HG03354 (cell line): ENCODE data around the gene NME7.
"Not testable (repeated sequence)": the region's sequence is repeated elsewhere in the genome, so short reads cannot be mapped to it uniquely, and the experiment has no call there.

ENCODE experiments used
- ATAC-seq: cut with Tn5 transposase; IDR thresholded peaks from one replicate; pipeline ENCODE4 v1.9.1; 2021; ENCODE audit warnings: mild to moderate bottlenecking; ENCODE audit not compliant: unreplicated experiment, poor library complexity, severe bottlenecking

The NME7 gene

GRCh38 chr1:169346036-169346589 is 21.5 kb downstream of the NME7 start:
- ATAC-seq, result no peak

GRCh38 chr1:169345511-169345910 is 22.1 kb downstream of the NME7 start:
- no peak for ATAC-seq

- not testable (repeated sequence) for ATAC-seq
These were observed 25.5 kb downstream of the NME7 start for GRCh38 chr1:169342096-169342495.

- no peak for ATAC-seq
These were observed 26.7 kb downstream of the NME7 start for GRCh38 chr1:169340882-169341281.

GRCh38 chr1:169339773-169340172 is 27.8 kb downstream of the NME7 start:
- ATAC-seq, result no peak

GRCh38 chr1:169338617-169339016 is 29.0 kb downstream of the NME7 start:
- ATAC-seq, result no peak

GRCh38 chr1:169336947-169337715 is 30.5 kb downstream of the NME7 start:
- not testable (repeated sequence) for ATAC-seq

- ATAC-seq, result not testable (repeated sequence)
These were observed 32.9 kb downstream of the NME7 start for GRCh38 chr1:169334727-169335126.

GRCh38 chr1:169330927-169331326 is 36.7 kb downstream of the NME7 start:
- ATAC-seq, result no peak

GRCh38 chr1:169329383-169329782 is 38.2 kb downstream of the NME7 start:
- no peak for ATAC-seq

- ATAC-seq, result no peak
These were observed 39.7 kb downstream of the NME7 start for GRCh38 chr1:169327875-169328274.

GRCh38 chr1:169326956-169327268 is 40.7 kb downstream of the NME7 start:
- ATAC-seq, result peak; percentile 99

GRCh38 chr1:169326261-169326955 is 41.2 kb downstream of the NME7 start:
- ATAC-seq, result peak; percentile 60

GRCh38 chr1:169325117-169325516 is 42.5 kb downstream of the NME7 start:
- ATAC-seq, result no peak

GRCh38 chr1:169322138-169322537 is 45.5 kb downstream of the NME7 start:
- ATAC-seq, result no peak

- no peak for ATAC-seq
These were observed 46.1 kb downstream of the NME7 start for GRCh38 chr1:169321539-169321938.

GRCh38 chr1:169318536-169319244 is 48.9 kb downstream of the NME7 start:
- ATAC-seq, result no peak

- no peak for ATAC-seq
These were observed 51.0 kb downstream of the NME7 start for GRCh38 chr1:169316556-169316955.

- ATAC-seq, result peak; percentile 44
These were observed 55.3 kb downstream of the NME7 start for GRCh38 chr1:169312084-169312954.
